ENCODE measurements around the gene CSTPP1.

Gene CSTPP1

DNA sequence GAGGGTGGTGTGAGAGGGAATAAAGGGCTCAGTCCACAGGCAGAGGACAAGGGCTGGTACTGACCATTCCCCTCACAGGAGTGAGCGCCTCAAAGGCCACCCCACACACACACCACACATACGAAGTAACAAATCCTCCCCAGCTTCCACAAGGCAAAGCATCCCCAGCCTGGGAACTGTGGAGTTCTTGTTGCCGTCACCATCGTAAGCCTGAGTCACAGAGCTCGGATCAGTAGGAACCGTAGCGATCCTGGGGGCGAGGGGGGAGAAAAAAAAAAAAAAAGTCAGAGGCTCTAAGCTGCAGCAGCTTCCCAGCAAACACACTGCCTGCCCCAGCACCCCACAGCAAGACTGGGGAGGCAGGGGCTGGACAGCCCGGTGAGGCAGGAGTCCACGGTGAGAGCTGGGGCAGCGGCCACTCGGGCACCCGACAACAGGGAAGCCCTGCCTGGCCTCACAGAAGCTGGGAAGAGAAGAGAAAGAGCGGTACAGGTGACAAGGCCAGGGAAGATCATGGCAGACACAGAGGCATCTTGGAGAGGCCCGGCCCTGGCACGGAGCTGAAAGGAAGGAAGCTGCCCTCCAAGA lies 228.8 kb downstream of the CSTPP1 start:
- Histone ChIP-seq H3K9ac (ENCODE audit: insufficient read length, low read depth) (no peak overlapping the region), H3K9me3 (ENCODE audit: insufficient read depth, low read length) (no peaks in the 10 kb centered on the region), H3K27me3 (ENCODE audit: insufficient read depth, insufficient read length) (no peaks in the 10 kb centered on the region), H3K4me3 (ENCODE audit: insufficient read length, low read depth) (no peak overlapping the region), H3K36me3 (ENCODE audit: insufficient read depth, insufficient read length, low read length) (peaks cover 87% of the 10 kb centered on the region), H3K4me1 (ENCODE audit: insufficient read depth, insufficient read length) (peaks cover 10% of the 10 kb centered on the region)
- no peak for TF ChIP-seq SUZ12 (IDR thresholded peaks at IDR 0.05; ENCODE audit: extremely low read depth, insufficient read depth, insufficient read length)
- TF ChIP-seq ZNF274 (IDR thresholded peaks at IDR 0.05; ENCODE audit: low read depth, low read length): no peak
- no peak for TF ChIP-seq YY1 (IDR thresholded peaks at IDR 0.05; ENCODE audit: insufficient read depth, insufficient read length)
- DNase-seq (ENCODE audit: low read depth, low spot score): no peak

DNA sequence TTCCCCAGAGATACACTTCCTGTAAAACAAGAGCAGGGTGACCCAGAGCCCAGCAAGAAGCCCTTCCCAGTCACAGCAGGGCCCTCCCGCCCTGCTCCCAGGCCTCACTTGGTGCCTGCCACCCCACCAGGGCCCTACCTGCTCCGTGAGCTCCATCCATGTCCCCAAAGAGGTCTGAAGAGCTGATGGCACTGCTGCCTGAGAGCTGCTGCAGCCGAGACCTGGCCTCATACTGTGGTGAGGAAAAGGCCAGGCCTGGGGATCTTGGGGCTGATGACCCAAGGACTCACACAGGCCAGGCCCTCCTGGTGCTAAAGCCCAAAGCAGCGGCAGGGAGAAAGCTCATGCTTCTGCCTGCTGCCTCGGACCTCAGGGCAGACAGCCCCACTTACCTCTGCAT lies 229.8 kb downstream of the CSTPP1 start:
- no peaks in the 10 kb centered on the region for H3K9me3 ChIP-seq (ENCODE audit: insufficient read depth, low read length)
- TF ChIP-seq ZNF274 (IDR thresholded peaks at IDR 0.05; ENCODE audit: low read depth, low read length) (no peak), YY1 (IDR thresholded peaks at IDR 0.05; ENCODE audit: insufficient read depth, insufficient read length) (no peak), SUZ12 (IDR thresholded peaks at IDR 0.05; ENCODE audit: extremely low read depth, insufficient read depth, insufficient read length) (no peak)
- peaks cover 8% of the 10 kb centered on the region for H3K4me1 ChIP-seq (ENCODE audit: insufficient read depth, insufficient read length)
- no peak for DNase-seq (ENCODE audit: low read depth, low spot score)
- H3K4me3 ChIP-seq (ENCODE audit: insufficient read length, low read depth): no peak overlapping the region
- H3K36me3 ChIP-seq (ENCODE audit: insufficient read depth, insufficient read length, low read length): peaks cover 93% of the 10 kb centered on the region
- no peaks in the 10 kb centered on the region for H3K27me3 ChIP-seq (ENCODE audit: insufficient read depth, insufficient read length)
- H3K9ac ChIP-seq (ENCODE audit: insufficient read length, low read depth): no peak overlapping the region

DNA sequence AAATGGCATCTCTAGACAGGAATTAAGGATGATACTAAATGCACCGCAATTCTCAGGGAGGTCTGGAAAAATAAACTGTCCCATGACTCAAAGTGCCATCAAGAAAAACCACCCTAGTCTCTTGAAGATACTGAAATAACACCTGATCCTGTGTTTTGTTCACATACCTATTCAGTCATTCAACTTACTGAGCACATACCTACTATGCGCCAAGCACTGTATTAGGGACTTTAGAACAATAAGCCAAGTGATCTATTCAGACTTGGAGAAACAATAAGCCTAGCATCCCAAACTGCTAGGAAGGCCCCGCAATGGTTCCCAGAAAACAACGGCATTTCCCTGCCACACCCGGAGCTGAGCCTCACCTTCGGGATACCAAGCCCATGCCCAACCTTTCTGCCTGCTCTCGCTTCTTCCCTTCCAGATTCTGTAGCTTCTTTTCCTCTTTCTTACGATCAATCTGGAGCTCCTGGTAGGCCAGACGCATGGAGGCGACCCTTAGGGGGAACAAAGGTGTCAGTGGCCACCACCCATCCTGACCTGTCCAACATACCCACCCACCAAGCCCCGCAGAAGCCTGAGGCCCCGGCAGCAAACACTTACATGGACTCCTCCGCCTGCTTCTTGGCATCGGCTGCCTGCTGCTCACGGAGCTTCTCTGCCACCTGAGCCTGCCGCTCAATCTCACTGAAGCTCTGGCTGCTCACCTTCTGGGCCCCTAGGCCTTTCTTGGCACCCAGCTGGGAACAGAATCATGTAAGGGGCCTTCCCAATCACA lies 234.7 kb downstream of the CSTPP1 start:
- no peak for TF ChIP-seq YY1 (IDR thresholded peaks at IDR 0.05; ENCODE audit: insufficient read depth, insufficient read length)
- TF ChIP-seq SUZ12 (IDR thresholded peaks at IDR 0.05; ENCODE audit: extremely low read depth, insufficient read depth, insufficient read length): no peak
- no peak for TF ChIP-seq ZNF274 (IDR thresholded peaks at IDR 0.05; ENCODE audit: low read depth, low read length)
- DNase-seq (ENCODE audit: low read depth, low spot score): no peak
- H3K4me1 ChIP-seq (ENCODE audit: insufficient read depth, insufficient read length): peaks cover 4% of the 10 kb centered on the region
- no peak overlapping the region for H3K4me3 ChIP-seq (ENCODE audit: insufficient read length, low read depth)
- no peak overlapping the region for H3K9ac ChIP-seq (ENCODE audit: insufficient read length, low read depth)
- H3K9me3 ChIP-seq (ENCODE audit: insufficient read depth, low read length): no peaks in the 10 kb centered on the region
- no peaks in the 10 kb centered on the region for H3K27me3 ChIP-seq (ENCODE audit: insufficient read depth, insufficient read length)
- H3K36me3 ChIP-seq (ENCODE audit: insufficient read depth, insufficient read length, low read length): peaks cover 91% of the 10 kb centered on the region

DNA sequence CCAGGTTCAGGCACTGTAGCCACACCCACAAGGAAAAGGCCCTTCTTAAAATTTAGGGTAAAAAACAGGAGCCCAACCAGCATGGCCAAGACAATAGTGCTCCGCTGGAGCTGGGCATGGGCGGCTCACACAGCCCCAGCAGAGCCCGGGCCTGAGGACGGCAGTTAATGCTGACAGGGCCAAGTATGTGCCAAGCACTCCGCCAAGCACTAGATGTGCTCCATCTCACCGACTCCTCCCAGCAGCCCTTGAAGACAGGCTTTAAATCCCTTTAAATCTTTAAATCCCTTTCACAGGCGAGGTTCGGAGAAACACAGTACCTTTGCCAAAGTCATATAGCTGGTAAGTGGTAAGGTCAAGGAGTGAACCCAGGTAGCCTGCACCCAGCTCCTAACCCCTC lies 235.3 kb downstream of the CSTPP1 start:
- no peaks in the 10 kb centered on the region for H3K9me3 ChIP-seq (ENCODE audit: insufficient read depth, low read length)
- H3K27me3 ChIP-seq (ENCODE audit: insufficient read depth, insufficient read length): no peaks in the 10 kb centered on the region
- no peak overlapping the region for H3K9ac ChIP-seq (ENCODE audit: insufficient read length, low read depth)
- no peak overlapping the region for H3K4me3 ChIP-seq (ENCODE audit: insufficient read length, low read depth)
- no peak for DNase-seq (ENCODE audit: low read depth, low spot score)
- H3K36me3 ChIP-seq (ENCODE audit: insufficient read depth, insufficient read length, low read length): peaks cover 85% of the 10 kb centered on the region
- TF ChIP-seq YY1 (IDR thresholded peaks at IDR 0.05; ENCODE audit: insufficient read depth, insufficient read length): no peak
- TF ChIP-seq SUZ12 (IDR thresholded peaks at IDR 0.05; ENCODE audit: extremely low read depth, insufficient read depth, insufficient read length): no peak
- TF ChIP-seq ZNF274 (IDR thresholded peaks at IDR 0.05; ENCODE audit: low read depth, low read length): no peak
- peaks cover 4% of the 10 kb centered on the region for H3K4me1 ChIP-seq (ENCODE audit: insufficient read depth, insufficient read length)

DNA sequence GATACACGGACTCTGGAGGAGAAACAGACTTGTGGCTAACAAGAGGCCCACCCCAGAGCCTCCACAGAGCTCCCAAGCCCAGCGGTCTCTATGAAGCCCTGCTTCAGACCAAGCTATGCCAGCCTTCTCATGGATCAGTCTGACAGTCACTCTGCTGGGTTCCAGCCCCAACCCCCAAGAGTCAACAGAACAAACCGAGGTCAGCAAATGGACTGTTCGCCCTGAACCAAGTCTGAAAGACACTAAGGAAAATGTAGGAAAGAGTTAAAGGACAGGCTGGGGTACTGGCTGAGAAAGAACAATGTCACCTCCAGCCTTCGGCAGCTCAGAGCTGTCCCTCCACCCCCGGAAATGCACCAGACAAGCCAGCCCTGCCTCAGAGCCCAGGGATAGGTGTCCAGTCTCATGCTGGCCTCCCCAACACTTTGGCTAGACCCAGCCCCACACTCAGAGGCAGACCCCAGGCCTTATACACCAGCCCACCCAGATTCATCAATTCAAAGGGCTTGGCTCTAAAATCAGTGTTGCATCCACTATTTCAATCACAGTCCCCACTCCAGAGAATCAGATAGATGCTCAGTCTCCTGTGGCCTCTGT lies 236.3 kb downstream of the CSTPP1 start:
- H3K9ac ChIP-seq (ENCODE audit: insufficient read length, low read depth): no peak overlapping the region
- H3K4me3 ChIP-seq (ENCODE audit: insufficient read length, low read depth): no peak overlapping the region
- H3K27me3 ChIP-seq (ENCODE audit: insufficient read depth, insufficient read length): no peaks in the 10 kb centered on the region
- no peaks in the 10 kb centered on the region for H3K9me3 ChIP-seq (ENCODE audit: insufficient read depth, low read length)
- TF ChIP-seq SUZ12 (IDR thresholded peaks at IDR 0.05; ENCODE audit: extremely low read depth, insufficient read depth, insufficient read length) (no peak), YY1 (IDR thresholded peaks at IDR 0.05; ENCODE audit: insufficient read depth, insufficient read length) (no peak), ZNF274 (IDR thresholded peaks at IDR 0.05; ENCODE audit: low read depth, low read length) (no peak)
- DNase-seq (ENCODE audit: low read depth, low spot score): no peak
- H3K36me3 ChIP-seq (ENCODE audit: insufficient read depth, insufficient read length, low read length): peaks cover 77% of the 10 kb centered on the region
- H3K4me1 ChIP-seq (ENCODE audit: insufficient read depth, insufficient read length): peaks cover 11% of the 10 kb centered on the region

DNA sequence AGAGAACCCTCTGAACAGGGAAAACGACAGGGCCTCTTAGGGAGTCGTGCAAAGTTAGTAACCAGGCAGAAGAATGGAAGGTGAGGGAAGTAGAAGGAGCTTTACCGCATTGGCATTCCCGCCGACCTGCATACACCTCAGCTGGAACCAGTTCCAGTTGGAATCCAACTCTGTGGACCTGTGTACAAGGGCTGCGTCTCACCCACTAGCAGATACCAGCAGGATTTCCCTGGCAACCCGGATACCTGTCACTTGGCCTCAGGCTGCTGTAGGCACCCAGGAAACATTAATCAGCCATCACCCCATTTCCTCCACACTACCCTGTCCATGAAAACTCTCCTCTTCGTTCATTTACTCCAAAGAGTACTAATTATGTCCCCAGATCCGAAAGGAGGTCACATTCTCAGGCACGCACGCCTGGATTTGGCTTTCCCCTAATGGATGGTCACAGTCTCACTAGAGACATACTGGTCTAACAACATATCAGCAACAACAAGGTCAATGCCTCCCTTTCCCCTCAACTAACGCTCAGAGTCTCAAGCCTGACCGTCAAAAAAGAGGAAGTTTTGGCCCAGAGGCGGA lies 239.3 kb downstream of the CSTPP1 start:
- peaks cover 28% of the 10 kb centered on the region for H3K4me1 ChIP-seq (ENCODE audit: insufficient read depth, insufficient read length)
- no peak for DNase-seq (ENCODE audit: low read depth, low spot score)
- H3K27me3 ChIP-seq (ENCODE audit: insufficient read depth, insufficient read length): no peaks in the 10 kb centered on the region
- peaks cover 82% of the 10 kb centered on the region for H3K36me3 ChIP-seq (ENCODE audit: insufficient read depth, insufficient read length, low read length)
- peak overlapping the region; percentile 94 for H3K4me3 ChIP-seq (ENCODE audit: insufficient read length, low read depth)
- TF ChIP-seq YY1 (IDR thresholded peaks at IDR 0.05; ENCODE audit: insufficient read depth, insufficient read length) (no peak), ZNF274 (IDR thresholded peaks at IDR 0.05; ENCODE audit: low read depth, low read length) (no peak), SUZ12 (IDR thresholded peaks at IDR 0.05; ENCODE audit: extremely low read depth, insufficient read depth, insufficient read length) (no peak)
- peak overlapping the region; percentile 100 for H3K9ac ChIP-seq (ENCODE audit: insufficient read length, low read depth)
- no peaks in the 10 kb centered on the region for H3K9me3 ChIP-seq (ENCODE audit: insufficient read depth, low read length)
